OCI-LY3 (cell line): Measurements from ENCODE around the gene HIGD1C.

ENCODE experiments used
- H2AFZ ChIP-seq: fragments of 200-600, 300-600 bp; shearing (Covaris generic); 2 replicates; pipeline ENCODE4 v1.6.0; 2014; ENCODE audit warnings: antibody characterized with exemption, low read depth, low read length
- H3K27ac ChIP-seq: fragments of 200-600, 300-600 bp; sonication (generic); 2 replicates; pipeline ENCODE4 v1.5.1; 2014; ENCODE audit warnings: mild to moderate bottlenecking, low read length, moderate library complexity, mixed read lengths
- H3K27me3 ChIP-seq: fragments of 200-600, 300-600 bp; sonication (generic); 2 replicates; pipeline ENCODE4 v1.6.1; 2014; ENCODE audit warnings: low read depth, low read length, mixed read lengths
- H3K36me3 ChIP-seq: fragments of 200-600, 300-600 bp; sonication (generic); replicated peaks from 2 replicates; pipeline ENCODE3; 2014; ENCODE audit warnings: low read depth, low read length, mixed read lengths
- H3K4me1 ChIP-seq: fragments of 300-600, 200-600 bp; sonication (generic); 2 replicates; pipeline ENCODE4 v1.6.1; 2014; ENCODE audit warnings: low read length, mixed read lengths
- H3K4me2 ChIP-seq: fragments of 200-600, 300-600 bp; sonication (generic); 2 replicates; pipeline ENCODE4 v1.6.1; 2014; ENCODE audit warnings: low read length, mixed read lengths
- H3K4me3 ChIP-seq: fragments of 300-600, 200-600 bp; sonication (generic); 2 replicates; pipeline ENCODE4 v1.5.1; 2014; ENCODE audit warnings: antibody characterized with exemption, mild to moderate bottlenecking, low read length, moderate library complexity
- H3K79me2 ChIP-seq: fragments of 300-600, 200-600 bp; shearing (Covaris generic); 2 replicates; pipeline ENCODE4 v1.6.1; 2014; ENCODE audit warnings: mild to moderate bottlenecking, low read length, mixed read lengths
- H3K9ac ChIP-seq: fragments of 300-600, 200-600 bp; shearing (Covaris generic); 2 replicates; pipeline ENCODE4 v1.6.0; 2014; ENCODE audit warnings: mild to moderate bottlenecking, low read length, moderate library complexity
- H3K9me3 ChIP-seq: fragments of 200-600, 300-600 bp; shearing (Covaris generic); 2 replicates; pipeline ENCODE4 v1.6.1; 2014; ENCODE audit warnings: low read length, mixed read lengths; ENCODE audit not compliant: insufficient read depth
- H4K20me1 ChIP-seq: fragments of 200-600, 300-600 bp; sonication (generic); 2 replicates; pipeline ENCODE4 v1.6.1; 2016; ENCODE audit warnings: low read length, mixed read lengths; ENCODE audit not compliant: insufficient read depth
- CTCF ChIP-seq: fragments of 200-600, 300-600 bp; sonication (generic); IDR thresholded peaks from 2 replicates; pipeline ENCODE4 v1.5.1; 2014; ENCODE audit warnings: antibody characterized with exemption, low read length, low read depth
- EZH2phosphoT487 ChIP-seq: fragments of 200-600 bp; shearing (Covaris generic); IDR thresholded peaks from 2 replicates; pipeline ENCODE4 v1.6.1; 2018; ENCODE audit warnings: antibody characterized with exemption, mixed run types, low read depth

HIGD1C gene

DNA sequence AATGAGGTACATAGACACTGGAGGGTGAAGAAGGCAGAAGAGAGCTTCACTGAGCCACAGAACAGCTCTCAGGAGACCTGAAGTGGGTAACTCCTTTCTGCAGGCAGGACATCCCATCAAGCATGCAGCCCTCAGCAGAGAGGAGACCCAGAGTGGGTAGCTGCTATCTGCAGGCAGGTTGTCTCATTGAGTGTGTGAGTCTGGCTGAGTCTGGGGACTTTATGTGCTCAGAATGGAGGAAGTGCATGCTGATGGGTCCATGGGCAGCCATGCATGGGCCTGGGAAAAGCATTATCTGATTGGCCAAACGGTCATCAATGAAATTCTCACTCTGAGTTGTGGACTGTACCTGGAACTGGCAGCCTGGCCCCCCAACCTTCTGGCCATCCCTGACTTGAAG, 14.7 kb upstream of the HIGD1C start:
- Histone ChIP-seq H4K20me1 (no peaks in the 10 kb centered on the region), H3K9ac (no peak overlapping the region), H2AFZ (no peak overlapping the region), H3K4me3 (no peak overlapping the region), H3K9me3 (peaks cover 4% of the 10 kb centered on the region; the same call in 1 of the 2 replicates), H3K36me3 (peaks cover 15% of the 10 kb centered on the region), H3K4me2 (no peak overlapping the region), H3K27me3 (no peaks in the 10 kb centered on the region), H3K4me1 (peaks cover 6% of the 10 kb centered on the region), H3K27ac (no peak overlapping the region), H3K79me2 (no peaks in the 10 kb centered on the region)
- no peak for TF ChIP-seq EZH2phosphoT487
- TF ChIP-seq CTCF, result no peak

DNA sequence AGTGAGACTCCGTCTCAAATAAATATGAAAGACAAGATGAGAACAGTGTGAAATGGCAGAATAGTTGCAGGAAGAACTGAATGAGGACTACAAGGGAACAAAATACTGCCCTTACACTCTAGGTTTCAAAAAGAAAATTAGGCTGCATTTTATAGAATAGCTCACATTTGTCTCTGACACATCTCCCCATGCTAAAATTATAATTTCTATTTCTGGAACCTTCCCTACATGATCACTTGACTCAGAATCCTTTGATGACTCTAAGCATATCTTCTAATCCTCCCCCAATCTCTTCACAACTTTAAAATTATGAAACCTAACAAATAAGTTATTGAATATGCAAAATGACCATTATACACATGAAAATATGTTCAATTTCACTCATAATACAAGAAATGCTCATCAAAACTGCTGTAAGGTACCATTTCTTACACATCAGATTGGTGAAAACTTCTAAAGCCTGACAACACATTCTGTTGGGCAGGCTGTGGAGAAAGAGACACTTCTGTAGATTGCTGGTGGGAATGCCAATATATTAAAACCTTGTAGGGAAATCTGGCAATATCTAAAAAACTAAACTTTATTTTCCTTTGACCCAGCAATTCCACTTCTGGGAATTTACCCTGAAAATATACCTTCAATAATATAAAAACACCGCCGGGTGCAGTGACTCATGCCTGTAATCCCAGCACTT, 4.3 kb upstream of the HIGD1C start:
- Histone ChIP-seq H3K4me2 (no peak overlapping the region), H3K4me3 (no peak overlapping the region), H2AFZ (no peak overlapping the region), H4K20me1 (no peaks in the 10 kb centered on the region), H3K79me2 (no peaks in the 10 kb centered on the region), H3K4me1 (peaks cover under 1% of the 10 kb centered on the region), H3K27ac (no peak overlapping the region), H3K9ac (no peak overlapping the region), H3K36me3 (no peaks in the 10 kb centered on the region), H3K27me3 (no peaks in the 10 kb centered on the region), H3K9me3 (no peaks in the 10 kb centered on the region)
- no peak for TF ChIP-seq CTCF
- no peak for TF ChIP-seq EZH2phosphoT487

GRCh38 chr12:50948798-50949197, 3.5 kb upstream of the HIGD1C start:
- no peak overlapping the region for H3K27ac ChIP-seq
- no peaks in the 10 kb centered on the region for H3K27me3 ChIP-seq
- H2AFZ ChIP-seq, result no peak overlapping the region
- TF ChIP-seq CTCF, result no peak
- TF ChIP-seq EZH2phosphoT487, result no peak
- H4K20me1 ChIP-seq, result no peaks in the 10 kb centered on the region
- H3K79me2 ChIP-seq, result no peaks in the 10 kb centered on the region
- no peaks in the 10 kb centered on the region for H3K9me3 ChIP-seq
- no peak overlapping the region for H3K4me3 ChIP-seq
- H3K36me3 ChIP-seq, result no peaks in the 10 kb centered on the region
- no peaks in the 10 kb centered on the region for H3K4me1 ChIP-seq
- H3K4me2 ChIP-seq, result no peak overlapping the region
- H3K9ac ChIP-seq, result no peak overlapping the region

DNA sequence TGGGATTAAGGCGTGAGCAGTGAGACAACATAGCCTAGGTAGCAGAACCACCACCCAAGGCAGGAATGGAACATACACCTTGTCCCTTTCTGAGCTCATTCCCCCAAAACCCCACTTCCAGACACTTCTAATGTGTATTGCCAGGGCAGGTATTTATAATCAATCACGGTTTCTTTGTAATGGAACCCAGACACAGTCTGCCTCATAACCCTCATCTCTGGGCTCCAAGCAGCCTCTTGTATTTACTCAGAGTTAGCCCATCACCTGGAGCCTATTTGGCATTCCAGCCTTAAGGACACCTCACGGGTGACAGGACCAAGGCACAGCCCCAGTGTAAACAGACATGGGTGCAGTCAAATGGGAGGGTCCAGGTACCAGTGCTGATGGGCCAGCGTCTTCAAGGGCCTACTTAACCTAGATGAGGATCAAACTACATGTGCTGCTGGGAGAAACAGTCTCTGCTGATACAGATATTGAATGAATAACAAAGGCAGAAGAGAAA, 2.5 kb upstream of the HIGD1C start:
- no peak overlapping the region for H3K4me3 ChIP-seq

More for the DNA sequence above, 2.5 kb upstream of the HIGD1C start:
- Histone ChIP-seq H3K9ac (no peak overlapping the region), H3K4me1 (no peaks in the 10 kb centered on the region), H2AFZ (no peak overlapping the region), H3K4me2 (no peak overlapping the region), H3K27ac (no peak overlapping the region), H3K27me3 (no peaks in the 10 kb centered on the region), H3K79me2 (no peaks in the 10 kb centered on the region), H4K20me1 (no peaks in the 10 kb centered on the region), H3K36me3 (no peaks in the 10 kb centered on the region), H3K9me3 (no peaks in the 10 kb centered on the region)
- TF ChIP-seq EZH2phosphoT487 (no peak), CTCF (no peak)
